Neural cell (in vitro differentiated cells): ENCODE measurements around the gene GNG7.

ENCODE experiments used
- CTCF ChIP-seq: fragments of 450-650 bp; IDR thresholded peaks from 2 replicates; pipeline ENCODE4 v1.5.1; 2014; ENCODE audit warnings: antibody characterized with exemption, mild to moderate bottlenecking, moderate library complexity; ENCODE audit not compliant: poor library complexity, severe bottlenecking
- EZH2 ChIP-seq: fragments of 200-600, 300-800 bp; shearing (Covaris generic), sonication (generic); IDR thresholded peaks from 2 replicates; pipeline ENCODE4 v1.6.1; 2014; ENCODE audit warnings: antibody characterized with exemption, low read length, borderline replicate concordance, mild to moderate bottlenecking; ENCODE audit not compliant: insufficient read depth, poor library complexity, severe bottlenecking
- SMC3 ChIP-seq: fragments of 450-650 bp; conservative IDR thresholded peaks from 2 replicates; pipeline ENCODE4 v1.6.1; 2014; ENCODE audit warnings: antibody characterized with exemption, mild to moderate bottlenecking, moderate library complexity; ENCODE audit not compliant: poor library complexity

- TF ChIP-seq CTCF: no peak
- TF ChIP-seq EZH2: no peak
- TF ChIP-seq SMC3: no peak
Observed at GRCh38 chr19:2511991-2512390, 190.5 kb downstream of the GNG7 start.
